Fibroblast of skin of left biceps (primary cell): ENCODE data around the gene PLXNA1.
A peak's percentile ranks its signal among the peaks of the same experiment; 100 is the strongest.

Experiments used
- DNase-seq, 2 experiments: peaks; one replicate each; pipeline ENCODE4 v3.0.0-alpha.2; 2013; ENCODE audit warnings: low read depth in 2 of 2

Gene PLXNA1

GRCh38 chr3:127002195-127003174 lies 19.6 kb downstream of the PLXNA1 start:
- DNase-seq, result peak; percentile 78 to 80

DNA sequence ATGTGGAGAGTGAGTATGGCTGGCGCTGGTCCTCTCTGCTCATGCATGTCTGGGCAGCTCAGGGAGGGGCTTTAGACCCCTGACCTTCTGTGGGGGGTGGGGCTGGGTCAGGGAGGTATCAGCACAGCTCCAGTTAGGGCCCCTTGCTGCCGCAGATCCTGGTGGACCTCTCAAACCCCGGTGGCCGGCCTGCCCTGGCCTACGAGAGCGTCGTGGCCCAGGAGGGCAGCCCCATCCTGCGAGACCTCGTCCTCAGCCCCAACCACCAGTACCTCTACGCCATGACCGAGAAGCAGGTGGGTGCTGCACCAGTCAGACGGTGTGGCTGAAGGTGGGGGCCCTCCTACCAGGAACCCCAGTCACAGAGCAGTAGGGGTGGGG lies 20.2 kb downstream of the PLXNA1 start:
- DNase-seq, result no peak

DNA sequence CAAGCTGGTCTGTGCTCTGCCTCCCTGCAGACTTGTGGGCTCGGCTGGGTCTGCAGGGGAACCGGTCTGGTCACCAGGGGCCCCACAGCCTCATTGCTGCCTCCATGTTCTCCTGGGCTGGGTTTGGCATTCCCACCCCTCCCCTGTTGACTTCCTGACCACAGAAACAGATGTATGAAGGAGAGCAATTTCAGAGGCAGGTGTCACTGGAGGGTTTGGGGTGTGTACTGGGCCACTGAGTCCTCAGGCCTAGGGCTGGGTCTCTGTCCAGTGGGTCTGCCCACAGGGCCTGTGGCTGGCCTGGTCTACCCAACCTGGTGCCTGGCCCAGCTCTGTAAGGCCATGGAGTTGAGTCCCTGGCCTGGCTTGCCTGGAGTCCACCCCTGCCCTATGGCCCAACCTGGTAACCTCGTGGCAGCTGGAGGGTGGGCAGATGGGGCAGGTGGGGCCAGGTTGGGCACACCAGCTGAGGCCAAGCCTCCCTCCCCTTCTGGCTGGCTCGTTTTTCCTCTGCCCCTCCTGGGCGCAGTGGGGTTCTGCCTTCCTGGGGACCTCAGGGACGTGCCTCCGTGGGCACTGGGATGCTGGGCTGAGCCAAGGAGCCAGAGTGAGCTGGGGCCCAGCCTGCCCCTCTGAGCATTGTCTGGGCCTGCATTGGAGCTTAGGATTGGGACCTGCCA lies 20.8 kb downstream of the PLXNA1 start:
- no peak for DNase-seq

- DNase-seq, result no peak
These were observed 21.9 kb downstream of the PLXNA1 start for GRCh38 chr3:127004641-127005397.

DNA sequence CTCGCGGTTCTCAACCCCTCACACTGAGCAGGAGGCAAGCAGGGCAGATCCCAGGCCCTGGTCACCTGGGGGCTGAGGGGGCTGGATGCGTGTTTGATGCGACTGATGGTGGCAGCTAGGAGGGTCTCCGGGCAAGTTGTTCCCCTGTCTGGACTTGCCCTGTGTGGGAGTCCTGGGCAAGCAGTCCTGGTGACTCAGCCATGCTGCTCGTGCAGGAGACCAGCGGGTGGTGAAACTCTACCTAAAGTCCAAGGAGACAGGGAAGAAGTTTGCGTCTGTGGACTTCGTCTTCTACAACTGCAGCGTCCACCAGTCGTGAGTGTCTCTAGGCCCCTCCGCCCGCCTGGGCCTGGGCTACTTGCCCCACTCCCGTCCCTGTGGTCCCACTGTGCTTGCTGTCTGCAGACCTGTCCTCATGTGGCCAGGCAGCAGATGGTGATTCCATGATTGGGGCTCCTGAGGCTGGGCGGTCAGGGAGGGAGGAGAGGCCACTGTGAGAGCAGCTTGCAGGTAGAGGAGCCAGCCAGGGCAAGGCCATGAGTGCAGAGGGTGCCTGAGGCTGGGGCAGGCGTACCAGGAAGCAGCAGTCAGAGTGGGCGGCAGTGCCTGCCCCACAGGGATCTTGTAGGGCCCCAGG lies 23.1 kb downstream of the PLXNA1 start:
- no peak for DNase-seq

GRCh38 chr3:127006781-127007436 lies 24.0 kb downstream of the PLXNA1 start:
- DNase-seq, result no peak

DNA sequence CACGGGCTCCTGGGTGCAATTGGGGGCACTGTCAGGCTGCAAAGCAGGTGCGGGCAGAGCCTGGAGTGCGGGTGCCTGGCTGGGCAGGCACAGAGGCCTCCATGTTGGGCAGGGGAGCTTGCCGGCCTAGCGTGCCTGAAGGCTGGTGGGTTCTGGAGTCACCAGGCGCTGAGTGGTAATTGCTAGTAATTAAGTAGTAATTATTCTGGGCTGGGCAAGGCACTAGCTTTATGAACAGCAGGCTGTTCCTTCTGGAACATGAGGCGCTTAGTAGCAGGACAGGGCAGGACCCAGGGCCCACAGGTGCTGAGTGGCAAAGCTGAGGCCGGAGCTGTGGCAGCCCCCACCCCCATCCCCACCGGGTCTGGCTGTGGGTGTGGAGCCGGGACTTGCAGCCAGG lies 25.3 kb downstream of the PLXNA1 start:
- DNase-seq, result no peak

DNA sequence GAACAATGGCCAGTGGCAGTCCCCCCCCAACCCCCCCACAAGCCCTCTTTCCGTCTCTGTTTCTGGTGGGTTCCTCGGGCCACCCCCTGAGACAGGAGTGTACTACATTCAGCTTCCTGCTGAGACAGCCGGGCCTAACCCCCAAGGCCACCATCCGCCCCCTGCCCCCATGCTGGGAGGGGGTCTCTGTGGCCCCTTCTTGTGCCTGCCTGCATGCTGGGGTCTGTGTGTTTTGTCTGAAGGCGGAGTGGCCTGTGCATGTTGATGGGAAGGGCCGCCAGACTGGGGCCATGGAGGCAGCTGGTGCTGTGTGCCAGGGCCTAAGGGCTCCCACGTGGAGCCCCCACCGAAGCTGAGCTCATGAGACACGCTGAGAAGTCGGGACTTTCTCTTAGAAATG lies 26.6 kb downstream of the PLXNA1 start:
- DNase-seq, result no peak

DNA sequence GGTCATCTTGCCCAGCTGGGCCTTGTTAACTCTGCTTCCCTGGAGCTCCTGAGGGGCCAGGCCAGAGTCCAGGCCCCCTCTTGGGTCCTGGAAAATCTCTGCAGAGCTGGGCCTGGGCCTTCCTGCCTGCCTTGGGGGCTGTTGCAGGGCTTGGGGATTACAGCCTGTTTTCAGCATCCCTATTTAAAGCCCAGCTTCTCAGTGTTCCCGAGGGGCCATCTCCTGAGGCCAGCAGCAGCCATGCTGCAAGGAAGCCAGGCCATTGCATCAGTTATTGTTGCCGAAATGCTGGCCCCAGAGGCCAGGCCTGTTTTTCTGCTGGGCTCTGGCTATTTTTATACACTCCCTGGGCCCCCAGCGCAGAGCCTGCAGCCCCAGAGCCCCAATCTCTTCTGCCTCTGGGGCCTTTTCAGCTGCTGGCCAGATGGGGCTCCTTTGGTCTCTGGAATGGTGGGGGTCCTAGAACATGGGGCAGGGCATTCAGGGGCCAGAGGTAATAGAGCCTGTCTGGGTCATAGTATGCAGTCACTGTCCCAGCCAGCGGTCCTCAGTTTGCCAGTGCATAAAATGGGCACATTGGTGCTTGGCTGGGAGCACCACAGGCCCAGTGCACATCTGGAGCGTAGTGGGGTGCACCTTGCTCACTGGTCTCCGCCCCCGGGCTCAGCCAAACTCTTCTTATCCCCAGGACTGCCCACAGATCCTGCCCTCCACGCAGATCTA lies 28.5 kb downstream of the PLXNA1 start:
- peak; percentile 74 to 76 for DNase-seq

- DNase-seq, result no peak
These were observed 29.2 kb downstream of the PLXNA1 start for GRCh38 chr3:127012091-127012490.

GRCh38 chr3:127013181-127013580 lies 30.3 kb downstream of the PLXNA1 start:
- DNase-seq, result no peak

GRCh38 chr3:127013758-127014535 lies 31.0 kb downstream of the PLXNA1 start:
- no peak for DNase-seq

DNA sequence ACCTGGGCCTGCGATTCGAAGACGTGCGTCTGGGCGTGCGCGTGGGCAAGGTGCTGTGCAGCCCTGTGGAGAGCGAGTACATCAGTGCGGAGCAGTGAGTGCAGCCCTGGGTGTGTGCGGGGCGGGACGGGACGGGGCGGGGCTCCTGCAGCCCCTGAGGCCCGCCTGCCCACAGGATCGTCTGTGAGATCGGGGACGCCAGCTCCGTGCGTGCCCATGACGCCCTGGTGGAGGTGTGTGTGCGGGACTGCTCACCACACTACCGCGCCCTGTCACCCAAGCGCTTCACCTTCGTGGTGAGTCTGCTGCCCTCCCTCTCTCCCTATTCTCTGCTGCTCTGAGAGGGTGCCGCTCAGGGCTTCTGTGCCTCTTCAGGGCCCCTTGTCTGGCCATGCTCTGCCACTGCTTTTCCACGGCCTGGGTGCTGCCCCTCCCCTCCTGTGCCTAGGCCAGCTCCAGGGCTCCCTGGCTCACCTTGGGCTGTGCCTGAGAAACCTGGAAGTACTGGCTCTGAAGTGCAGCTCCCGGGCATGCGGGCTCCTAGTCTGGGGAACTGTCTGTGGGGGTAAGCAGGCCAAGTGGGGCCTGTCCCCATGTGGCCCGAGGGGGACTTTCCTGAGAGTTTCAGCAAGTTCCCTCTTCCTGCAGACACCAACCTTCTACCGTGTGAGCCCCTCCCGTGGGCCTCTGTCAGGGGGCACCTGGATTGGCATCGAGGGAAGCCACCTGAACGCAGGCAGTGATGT lies 31.8 kb downstream of the PLXNA1 start:
- DNase-seq, result no peak

- no peak for DNase-seq
These were observed 32.5 kb downstream of the PLXNA1 start for GRCh38 chr3:127015282-127016042.

- DNase-seq, result no peak
These were observed 33.1 kb downstream of the PLXNA1 start for GRCh38 chr3:127016043-127016343.

- DNase-seq, result no peak
These were observed 33.5 kb downstream of the PLXNA1 start for GRCh38 chr3:127016461-127016860.

DNA sequence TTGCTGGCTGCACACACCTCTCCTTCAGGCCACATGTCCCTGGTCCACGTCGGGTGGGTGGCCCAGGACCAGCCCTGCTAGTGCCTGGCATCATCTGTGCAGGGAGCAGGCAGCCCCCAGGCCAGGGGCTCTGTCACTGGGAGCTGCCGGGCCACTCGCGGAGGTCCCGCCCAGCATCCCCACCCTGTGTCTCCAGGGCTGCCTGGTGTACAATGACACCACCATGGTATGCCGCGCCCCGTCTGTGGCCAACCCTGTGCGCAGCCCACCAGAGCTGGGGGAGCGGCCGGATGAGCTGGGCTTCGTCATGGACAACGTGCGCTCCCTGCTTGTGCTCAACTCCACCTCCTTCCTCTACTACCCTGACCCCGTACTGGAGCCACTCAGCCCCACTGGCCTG lies 34.3 kb downstream of the PLXNA1 start:
- DNase-seq, result no peak

- no peak for DNase-seq
These were observed 34.9 kb downstream of the PLXNA1 start for GRCh38 chr3:127017781-127018180.
